Neural cell (in vitro differentiated cells): ENCODE measurements around the gene CPA3. TPM values are rescaled to one million over a fixed set of nuclear protein-coding genes. Genes with fewer than 3 reads are reported as not detected.

Source experiments
- H2AFZ ChIP-seq: fragments of 200-600, 300-800 bp; sonication (generic), shearing (Covaris generic); 2 replicates; pipeline ENCODE4 v1.6.0; 2014; ENCODE audit warnings: low read depth, mild to moderate bottlenecking, antibody characterized with exemption, low read length, moderate library complexity
- H3F3A ChIP-seq: fragments of 200-600 bp; shearing (Covaris generic); 2 replicates; pipeline ENCODE4 v1.6.1; 2016; ENCODE audit warnings: mild to moderate bottlenecking, moderate library complexity, mixed read lengths, antibody characterized with exemption, low read length; ENCODE audit not compliant: insufficient read depth, poor library complexity, severe bottlenecking
- H3K27ac ChIP-seq: fragments of 200-600, 300-800 bp; sonication (generic), shearing (Covaris generic); 2 replicates; pipeline ENCODE4 v1.5.1; 2014; ENCODE audit warnings: mild to moderate bottlenecking, low read length, moderate library complexity
- H3K27me3 ChIP-seq: fragments of 300-800, 200-600 bp; sonication (generic), shearing (Covaris generic); 2 replicates; pipeline ENCODE4 v1.6.0; 2014; ENCODE audit warnings: mild to moderate bottlenecking, low read depth, low read length, moderate library complexity; ENCODE audit not compliant: insufficient read depth
- H3K36me3 ChIP-seq: fragments of 300-800, 200-600 bp; sonication (generic), shearing (Covaris generic); 2 replicates; pipeline ENCODE4 v1.5.1; 2014; ENCODE audit warnings: mild to moderate bottlenecking, antibody characterized with exemption, low read length, moderate library complexity; ENCODE audit not compliant: insufficient read depth
- H3K4me2 ChIP-seq: fragments of 300-800, 200-600 bp; sonication (generic), shearing (Covaris generic); 2 replicates; pipeline ENCODE4 v1.6.0; 2014; ENCODE audit warnings: mild to moderate bottlenecking, low read length
- H3K4me3 ChIP-seq: fragments of 300-800, 200-600 bp; sonication (generic), shearing (Covaris generic); 2 replicates; pipeline ENCODE4 v1.5.1; 2014; ENCODE audit warnings: mild to moderate bottlenecking, low read length, moderate library complexity
- H3K79me2 ChIP-seq: fragments of 200-600 bp; shearing (Covaris generic); replicated peaks from 2 replicates; pipeline ENCODE4 v1.6.0; 2014; ENCODE audit warnings: mild to moderate bottlenecking, low read length, moderate library complexity; ENCODE audit not compliant: insufficient read depth
- H3K9ac ChIP-seq: fragments of 300-800, 200-600 bp; sonication (generic), shearing (Covaris generic); 2 replicates; pipeline ENCODE4 v1.6.1; 2016; ENCODE audit warnings: mild to moderate bottlenecking, low read length, mixed read lengths
- H3K9me2 ChIP-seq: fragments of 200-600 bp; shearing (Covaris generic); 2 replicates; pipeline ENCODE4 v1.6.1; 2016; ENCODE audit warnings: mild to moderate bottlenecking, low read length, mixed read lengths; ENCODE audit not compliant: insufficient read depth
- H3K9me3 ChIP-seq: fragments of 200-600, 300-800 bp; sonication (generic), shearing (Covaris generic); 2 replicates; pipeline ENCODE4 v1.6.1; 2016; ENCODE audit warnings: mild to moderate bottlenecking, mixed run types, low read length, moderate library complexity, mixed read lengths
- H4K20me1 ChIP-seq: fragments of 200-600 bp; shearing (Covaris generic); 2 replicates; pipeline ENCODE4 v1.6.1; 2016; ENCODE audit warnings: mild to moderate bottlenecking, mixed run types; ENCODE audit not compliant: insufficient read depth
- EP300 ChIP-seq: fragments of 450-650 bp; conservative IDR thresholded peaks from 2 replicates; pipeline ENCODE4 v1.6.1; 2014; ENCODE audit warnings: antibody characterized with exemption, mild to moderate bottlenecking, moderate library complexity; ENCODE audit not compliant: poor library complexity, severe bottlenecking
- EZH2 ChIP-seq: fragments of 200-600, 300-800 bp; shearing (Covaris generic), sonication (generic); IDR thresholded peaks from 2 replicates; pipeline ENCODE4 v1.6.1; 2014; ENCODE audit warnings: antibody characterized with exemption, low read length, borderline replicate concordance, mild to moderate bottlenecking; ENCODE audit not compliant: insufficient read depth, poor library complexity, severe bottlenecking
- MXI1 ChIP-seq: fragments of 450-650 bp; conservative IDR thresholded peaks from 2 replicates; pipeline ENCODE4 v1.6.1; 2014; ENCODE audit warnings: antibody characterized with exemption, mild to moderate bottlenecking; ENCODE audit not compliant: poor library complexity, severe bottlenecking
- POLR2AphosphoS5 ChIP-seq: IDR thresholded peaks from 2 replicates; pipeline ENCODE4 v1.6.1; 2012
- RAD21 ChIP-seq: fragments of 450-650 bp; conservative IDR thresholded peaks from 2 replicates; pipeline ENCODE4 v1.6.1; 2014; ENCODE audit warnings: antibody characterized with exemption, mild to moderate bottlenecking, moderate library complexity
- SMC3 ChIP-seq: fragments of 450-650 bp; conservative IDR thresholded peaks from 2 replicates; pipeline ENCODE4 v1.6.1; 2014; ENCODE audit warnings: antibody characterized with exemption, mild to moderate bottlenecking, moderate library complexity; ENCODE audit not compliant: poor library complexity
- polyA minus RNA-seq: library from RNA; depleted of rRNA, polyadenylated mRNA; stranded (reverse); fragments of >200 nt; gene quantifications from 2 replicates; pipeline ENCODE4 v1.2.3, GENCODE V29; 2014
- polyA plus RNA-seq: library from polyadenylated mRNA; depleted of rRNA; stranded (reverse); fragments of >200 nt; gene quantifications from 2 replicates; pipeline ENCODE4 v1.2.3, GENCODE V29; 2014
- TF ChIP-seq, protein P1 (sequence below): IDR thresholded peaks from 2 replicates; pipeline ENCODE4 v1.6.1; 2012; ENCODE audit warnings: borderline replicate concordance

Gene CPA3, protein sequence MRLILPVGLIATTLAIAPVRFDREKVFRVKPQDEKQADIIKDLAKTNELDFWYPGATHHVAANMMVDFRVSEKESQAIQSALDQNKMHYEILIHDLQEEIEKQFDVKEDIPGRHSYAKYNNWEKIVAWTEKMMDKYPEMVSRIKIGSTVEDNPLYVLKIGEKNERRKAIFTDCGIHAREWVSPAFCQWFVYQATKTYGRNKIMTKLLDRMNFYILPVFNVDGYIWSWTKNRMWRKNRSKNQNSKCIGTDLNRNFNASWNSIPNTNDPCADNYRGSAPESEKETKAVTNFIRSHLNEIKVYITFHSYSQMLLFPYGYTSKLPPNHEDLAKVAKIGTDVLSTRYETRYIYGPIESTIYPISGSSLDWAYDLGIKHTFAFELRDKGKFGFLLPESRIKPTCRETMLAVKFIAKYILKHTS
- polyA plus RNA-seq, result not detected in 2 replicates
- polyA minus RNA-seq, result not detected in 2 replicates

DNA sequence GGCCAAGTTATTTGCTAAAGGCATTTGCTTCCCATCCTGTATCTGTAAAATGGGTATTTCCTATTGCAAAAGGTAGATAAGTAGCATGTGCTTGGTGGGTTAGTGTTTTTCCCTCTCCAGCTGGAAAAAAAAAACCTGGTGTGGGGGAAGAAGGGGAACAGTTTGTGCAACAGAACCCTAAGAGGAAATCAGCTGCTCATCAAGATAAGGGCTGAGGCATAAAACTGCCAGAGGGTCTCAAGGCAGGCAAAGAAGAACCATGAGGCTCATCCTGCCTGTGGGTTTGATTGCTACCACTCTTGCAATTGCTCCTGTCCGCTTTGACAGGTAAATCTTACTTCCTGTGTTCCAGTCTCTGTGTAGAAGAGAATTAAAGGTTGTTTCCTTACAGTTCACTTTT lies at the start of gene CPA3:
CPA3 (plus strand) TSS at position 248 of the 400 bp plus-strand sequence; CDS start at position 260, 12 bp downstream.
- Histone ChIP-seq H3F3A (no peaks in the 10 kb centered on the region), H3K9ac (no peak within 1 kb of the TSS), H3K36me3 (no peaks in the 10 kb centered on the region), H2AFZ (no peak within 1 kb of the TSS), H3K27ac (no peak within 1 kb of the TSS), H3K79me2 (no peaks in the 10 kb centered on the region), H3K4me2 (no peak within 1 kb of the TSS), H3K9me3 (no peaks in the 10 kb centered on the region), H3K9me2 (no peaks in the 10 kb centered on the region), H3K27me3 (no peaks in the 10 kb centered on the region), H4K20me1 (no peaks in the 10 kb centered on the region), H3K4me3 (no peak within 1 kb of the TSS)
- TF ChIP-seq POLR2AphosphoS5 (no peak), EP300 (no peak), MXI1 (no peak), EZH2 (no peak), SMC3 (no peak)
- TF ChIP-seq, protein P1, sequence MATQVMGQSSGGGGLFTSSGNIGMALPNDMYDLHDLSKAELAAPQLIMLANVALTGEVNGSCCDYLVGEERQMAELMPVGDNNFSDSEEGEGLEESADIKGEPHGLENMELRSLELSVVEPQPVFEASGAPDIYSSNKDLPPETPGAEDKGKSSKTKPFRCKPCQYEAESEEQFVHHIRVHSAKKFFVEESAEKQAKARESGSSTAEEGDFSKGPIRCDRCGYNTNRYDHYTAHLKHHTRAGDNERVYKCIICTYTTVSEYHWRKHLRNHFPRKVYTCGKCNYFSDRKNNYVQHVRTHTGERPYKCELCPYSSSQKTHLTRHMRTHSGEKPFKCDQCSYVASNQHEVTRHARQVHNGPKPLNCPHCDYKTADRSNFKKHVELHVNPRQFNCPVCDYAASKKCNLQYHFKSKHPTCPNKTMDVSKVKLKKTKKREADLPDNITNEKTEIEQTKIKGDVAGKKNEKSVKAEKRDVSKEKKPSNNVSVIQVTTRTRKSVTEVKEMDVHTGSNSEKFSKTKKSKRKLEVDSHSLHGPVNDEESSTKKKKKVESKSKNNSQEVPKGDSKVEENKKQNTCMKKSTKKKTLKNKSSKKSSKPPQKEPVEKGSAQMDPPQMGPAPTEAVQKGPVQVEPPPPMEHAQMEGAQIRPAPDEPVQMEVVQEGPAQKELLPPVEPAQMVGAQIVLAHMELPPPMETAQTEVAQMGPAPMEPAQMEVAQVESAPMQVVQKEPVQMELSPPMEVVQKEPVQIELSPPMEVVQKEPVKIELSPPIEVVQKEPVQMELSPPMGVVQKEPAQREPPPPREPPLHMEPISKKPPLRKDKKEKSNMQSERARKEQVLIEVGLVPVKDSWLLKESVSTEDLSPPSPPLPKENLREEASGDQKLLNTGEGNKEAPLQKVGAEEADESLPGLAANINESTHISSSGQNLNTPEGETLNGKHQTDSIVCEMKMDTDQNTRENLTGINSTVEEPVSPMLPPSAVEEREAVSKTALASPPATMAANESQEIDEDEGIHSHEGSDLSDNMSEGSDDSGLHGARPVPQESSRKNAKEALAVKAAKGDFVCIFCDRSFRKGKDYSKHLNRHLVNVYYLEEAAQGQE, result no peak

DNA sequence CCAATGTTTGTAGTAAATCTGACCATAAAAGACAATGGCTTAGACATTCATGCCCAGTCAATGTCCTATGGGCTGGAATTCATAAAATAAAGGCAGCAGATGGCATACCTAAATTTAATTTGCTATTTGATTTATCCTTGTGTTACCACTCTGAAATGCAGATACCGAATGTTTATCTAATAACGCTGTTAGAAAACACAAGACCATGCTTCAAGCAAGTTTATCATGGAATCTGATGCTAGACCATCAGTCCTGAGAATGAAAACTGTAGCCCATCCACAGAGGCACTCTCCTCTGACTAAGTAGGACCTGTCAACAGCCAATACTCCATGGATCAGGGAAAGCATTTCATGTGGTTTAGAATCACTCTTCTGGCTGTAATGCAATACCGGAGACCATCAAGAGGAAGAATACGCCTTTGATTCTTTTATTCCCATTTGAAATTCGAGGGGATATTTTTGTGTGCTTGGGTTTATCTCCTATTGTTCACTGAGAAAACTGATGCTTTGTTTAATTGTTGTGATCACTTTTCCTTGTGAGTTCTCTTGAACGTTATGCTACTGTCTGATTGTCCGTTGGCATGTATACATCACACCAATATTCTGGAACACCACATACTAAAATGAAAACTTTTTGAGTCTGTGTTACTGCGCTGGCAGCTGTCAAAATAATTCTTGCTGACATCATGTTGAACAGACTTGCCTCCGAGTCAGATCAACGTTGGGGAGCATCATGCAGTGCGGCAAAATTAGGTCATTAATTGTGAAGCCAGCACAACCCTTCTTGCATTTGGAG lies 49.6 kb upstream of the CPA3 start:
- H3K27ac ChIP-seq, result no peak overlapping the region
- no peak overlapping the region for H3K9ac ChIP-seq
- no peaks in the 10 kb centered on the region for H3K27me3 ChIP-seq
- no peaks in the 10 kb centered on the region for H4K20me1 ChIP-seq
- H2AFZ ChIP-seq, result no peak overlapping the region
- no peaks in the 10 kb centered on the region for H3K9me3 ChIP-seq
- H3K4me3 ChIP-seq, result no peak overlapping the region
- H3K4me2 ChIP-seq, result no peak overlapping the region
- H3K79me2 ChIP-seq, result no peaks in the 10 kb centered on the region
- no peaks in the 10 kb centered on the region for H3F3A ChIP-seq
- TF ChIP-seq SMC3, result no peak
- no peak for TF ChIP-seq MXI1
- TF ChIP-seq, protein P1, result no peak
- TF ChIP-seq RAD21, result no peak
- H3K36me3 ChIP-seq, result no peaks in the 10 kb centered on the region
- no peaks in the 10 kb centered on the region for H3K9me2 ChIP-seq
